Lower lobe of right lung (tissue), 2 donors: ENCODE results near the gene NACA2. TPM values are rescaled to one million over a fixed set of nuclear protein-coding genes. Genes with fewer than 3 reads are reported as not detected.

Source experiments
- ATAC-seq, 2 donors: fragments of 200-7000 bp; cut with Tn5 transposase; one replicate each; pipeline ENCODE4 v1.9.1; 2020 to 2022; ENCODE audit warnings: mild to moderate bottlenecking in 2 of 2, moderate library complexity in 2 of 2
- DNase-seq: peaks from one replicate; pipeline ENCODE4 v3.0.0-alpha.2; 2020
- H3K27ac ChIP-seq: fragments of 200-600 bp; one replicate; pipeline ENCODE4 v1.8.0; 2022
- H3K27me3 ChIP-seq: fragments of 200-600 bp; one replicate; pipeline ENCODE4 v1.8.0; 2022; ENCODE audit warnings: low read depth
- H3K36me3 ChIP-seq: fragments of 200-600 bp; one replicate; pipeline ENCODE4 v1.8.0; 2022; ENCODE audit warnings: mild to moderate bottlenecking
- H3K4me1 ChIP-seq: fragments of 200-600 bp; one replicate; pipeline ENCODE4 v1.8.0; 2022
- H3K4me3 ChIP-seq: fragments of 200-600 bp; one replicate; pipeline ENCODE4 v1.8.0; 2022; ENCODE audit warnings: mild to moderate bottlenecking
- H3K9me3 ChIP-seq: fragments of 200-600 bp; one replicate; pipeline ENCODE4 v1.8.0; 2022
- CTCF ChIP-seq: fragments of 200-600 bp; IDR thresholded peaks from one replicate; pipeline ENCODE4 v1.8.0; 2022; ENCODE audit warnings: antibody characterized with exemption, mild to moderate bottlenecking
- intact Hi-C: fragments of 100-400 bp; cut with DNase I; formaldehyde crosslinking; loops from one replicate; pipeline ENCODE4 v1.11.0; 2022
- total RNA-seq: library from RNA; stranded (reverse); fragmentation: NEBNext Ultra II Directional; extraction: Animal tissue kit (Norgen Biotek cat#: 25700); gene quantifications from one replicate; pipeline ENCODE4 v1.2.1, GENCODE V29; 2021
- donor health status: DM: no; HTN: yes; CAD: no; lungs with severe emphysema.

Gene NACA2
- total RNA-seq, 1 donor from 2014 or later: not detected

GRCh38 chr17:61625564-61625963 lies 34.5 kb upstream of the NACA2 start:
- no peak overlapping the region for H3K4me3 ChIP-seq
- no peaks in the 10 kb centered on the region for H3K36me3 ChIP-seq
- no peaks in the 10 kb centered on the region for H3K4me1 ChIP-seq
- no peak for TF ChIP-seq CTCF
- H3K9me3 ChIP-seq: no peaks in the 10 kb centered on the region
- H3K27ac ChIP-seq: no peak overlapping the region
- H3K27me3 ChIP-seq: no peaks in the 10 kb centered on the region
- DNase-seq (no peak), ATAC-seq (no peak)
- intact Hi-C loops: no loop called here

GRCh38 chr17:61624951-61625350 lies 33.9 kb upstream of the NACA2 start:
- peaks cover 4% of the 10 kb centered on the region for H3K9me3 ChIP-seq
- no peak for TF ChIP-seq CTCF
- H3K4me3 ChIP-seq: no peak overlapping the region
- intact Hi-C loops: no loop called here
- H3K27ac ChIP-seq: no peak overlapping the region
- H3K4me1 ChIP-seq: no peaks in the 10 kb centered on the region
- no peaks in the 10 kb centered on the region for H3K36me3 ChIP-seq
- no peak for ATAC-seq
- no peaks in the 10 kb centered on the region for H3K27me3 ChIP-seq
- no peak for DNase-seq

- ATAC-seq (no peak), DNase-seq (no peak)
- Histone ChIP-seq H3K27ac (no peak overlapping the region), H3K27me3 (no peaks in the 10 kb centered on the region), H3K36me3 (no peaks in the 10 kb centered on the region), H3K9me3 (peaks cover 12% of the 10 kb centered on the region), H3K4me3 (no peak overlapping the region), H3K4me1 (no peaks in the 10 kb centered on the region)
- no peak for TF ChIP-seq CTCF
- intact Hi-C loops: no loop called here
Measured at GRCh38 chr17:61621317-61621716, 30.3 kb upstream of the NACA2 start.

GRCh38 chr17:61619953-61620352 lies 28.9 kb upstream of the NACA2 start:
- intact Hi-C loops: no loop called here
- no peaks in the 10 kb centered on the region for H3K27me3 ChIP-seq
- no peak for ATAC-seq

GRCh38 chr17:61619493-61619892 lies 28.5 kb upstream of the NACA2 start:
- ATAC-seq (no peak), DNase-seq (no peak)
- Histone ChIP-seq H3K27me3 (no peaks in the 10 kb centered on the region), H3K4me3 (no peak overlapping the region), H3K36me3 (no peaks in the 10 kb centered on the region), H3K9me3 (peaks cover 12% of the 10 kb centered on the region), H3K4me1 (no peaks in the 10 kb centered on the region), H3K27ac (no peak overlapping the region)
- intact Hi-C loops: no loop called here
- no peak for TF ChIP-seq CTCF

More at GRCh38 chr17:61619953-61620352, 28.9 kb upstream of the NACA2 start:
- no peak for TF ChIP-seq CTCF
- Histone ChIP-seq H3K27ac (no peak overlapping the region), H3K9me3 (peaks cover 12% of the 10 kb centered on the region), H3K4me1 (no peaks in the 10 kb centered on the region), H3K36me3 (no peaks in the 10 kb centered on the region), H3K4me3 (no peak overlapping the region)
- DNase-seq: no peak

GRCh38 chr17:61618950-61619349 lies 27.9 kb upstream of the NACA2 start:
- H3K27ac ChIP-seq: no peak overlapping the region
- H3K27me3 ChIP-seq: no peaks in the 10 kb centered on the region
- no peak for ATAC-seq
- no peak for TF ChIP-seq CTCF
- peaks cover 12% of the 10 kb centered on the region for H3K9me3 ChIP-seq
- no peak overlapping the region for H3K4me3 ChIP-seq
- H3K4me1 ChIP-seq: no peaks in the 10 kb centered on the region
- DNase-seq: no peak
- intact Hi-C loops: no loop called here
- no peaks in the 10 kb centered on the region for H3K36me3 ChIP-seq
